Liver (tissue), 3 donors: ENCODE results near the gene OGDHL.
A peak's percentile ranks its signal among the peaks of the same experiment; 100 is the strongest.

Experiments used
- JUND ChIP-seq, 2 donors: IDR thresholded peaks; 2 replicates each; pipeline ENCODE4 v1.6.1; 2016; ENCODE audit warnings: antibody characterized with exemption in 2 of 2
- TF ChIP-seq, protein P1 (sequence below): fragments of 150-350 bp; IDR thresholded peaks from 2 replicates; pipeline ENCODE4 v1.5.1; 2017; ENCODE audit warnings: improper control_type of control experiment, low read depth, low read length; ENCODE audit not compliant: missing input control
- donor health status: healthy.
- donor health status: healthy.

DNA sequence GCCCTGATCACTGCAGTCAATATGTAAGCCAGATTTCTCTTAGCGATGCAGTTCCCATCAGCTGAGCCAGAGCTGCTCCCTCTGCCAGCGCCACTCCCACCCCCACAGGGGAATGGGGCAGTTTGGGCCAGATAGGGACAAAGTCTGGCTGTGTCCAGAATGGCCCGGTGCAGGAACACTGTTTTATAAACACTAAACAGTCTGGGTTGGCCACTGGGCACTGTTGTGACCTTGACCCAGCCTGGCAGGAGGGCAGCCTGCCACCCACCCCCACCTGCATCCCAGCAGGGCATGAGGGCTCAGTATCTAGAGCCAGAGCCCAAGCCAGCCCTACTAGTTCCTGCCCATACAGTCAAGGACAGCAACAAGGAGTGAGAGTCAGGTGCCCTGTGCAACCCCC is 1.3 kb downstream of the OGDHL start:
- TF ChIP-seq, protein P1, sequence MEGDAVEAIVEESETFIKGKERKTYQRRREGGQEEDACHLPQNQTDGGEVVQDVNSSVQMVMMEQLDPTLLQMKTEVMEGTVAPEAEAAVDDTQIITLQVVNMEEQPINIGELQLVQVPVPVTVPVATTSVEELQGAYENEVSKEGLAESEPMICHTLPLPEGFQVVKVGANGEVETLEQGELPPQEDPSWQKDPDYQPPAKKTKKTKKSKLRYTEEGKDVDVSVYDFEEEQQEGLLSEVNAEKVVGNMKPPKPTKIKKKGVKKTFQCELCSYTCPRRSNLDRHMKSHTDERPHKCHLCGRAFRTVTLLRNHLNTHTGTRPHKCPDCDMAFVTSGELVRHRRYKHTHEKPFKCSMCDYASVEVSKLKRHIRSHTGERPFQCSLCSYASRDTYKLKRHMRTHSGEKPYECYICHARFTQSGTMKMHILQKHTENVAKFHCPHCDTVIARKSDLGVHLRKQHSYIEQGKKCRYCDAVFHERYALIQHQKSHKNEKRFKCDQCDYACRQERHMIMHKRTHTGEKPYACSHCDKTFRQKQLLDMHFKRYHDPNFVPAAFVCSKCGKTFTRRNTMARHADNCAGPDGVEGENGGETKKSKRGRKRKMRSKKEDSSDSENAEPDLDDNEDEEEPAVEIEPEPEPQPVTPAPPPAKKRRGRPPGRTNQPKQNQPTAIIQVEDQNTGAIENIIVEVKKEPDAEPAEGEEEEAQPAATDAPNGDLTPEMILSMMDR, result no peak
- TF ChIP-seq JUND (IDR thresholded peaks at IDR 0.05), result peak; percentile 22 to 68
